Hypothalamus (tissue), 51 donors: ENCODE data around the gene TEX52.
"Not testable (repeated sequence)": the region's sequence is repeated elsewhere in the genome, so short reads cannot be mapped to it uniquely, and the experiment has no call there.

ENCODE experiments used
- DNase-seq, 51 donors: peaks; one replicate each; lab custom pipeline; 2025; lab: John Stamatoyannopoulos, UW

TEX52 gene

GRCh38 chr12:2868986-2869632 lies 12.3 kb upstream of the TEX52 start:
- DNase-seq: not testable (repeated sequence)

GRCh38 chr12:2864198-2864597 lies 7.4 kb upstream of the TEX52 start:
- DNase-seq: no peak

- not testable (repeated sequence) for DNase-seq
Observed at GRCh38 chr12:2863402-2863801, 6.6 kb upstream of the TEX52 start.

GRCh38 chr12:2862876-2863275 lies 6.0 kb upstream of the TEX52 start:
- DNase-seq: no peak

GRCh38 chr12:2860170-2860569 lies 3.3 kb upstream of the TEX52 start:
- DNase-seq: no peak

GRCh38 chr12:2858944-2859421 lies 2.1 kb upstream of the TEX52 start:
- DNase-seq: no peak

- DNase-seq: no peak
Observed at GRCh38 chr12:2858334-2858733, 1.5 kb upstream of the TEX52 start.

GRCh38 chr12:2857576-2857975 lies 737 bp upstream of the TEX52 start:
- no peak for DNase-seq

GRCh38 chr12:2856051-2856450 lies 788 bp downstream of the TEX52 start:
- DNase-seq: no peak

- no peak for DNase-seq
Observed at GRCh38 chr12:2855546-2855945, 1.3 kb downstream of the TEX52 start.

GRCh38 chr12:2854669-2855453 lies 2.0 kb downstream of the TEX52 start:
- no peak for DNase-seq

- peak in 48 of 51 donors; percentile 8 to 85 (median 58) for DNase-seq
Observed at GRCh38 chr12:2853626-2854025, 3.2 kb downstream of the TEX52 start.

GRCh38 chr12:2851931-2852330 lies 4.9 kb downstream of the TEX52 start:
- DNase-seq: no peak

GRCh38 chr12:2845280-2845679 lies 11.6 kb downstream of the TEX52 start:
- DNase-seq: no peak

- DNase-seq: no peak
Observed at GRCh38 chr12:2844786-2845185, 12.1 kb downstream of the TEX52 start.

GRCh38 chr12:2842948-2843347 lies 13.9 kb downstream of the TEX52 start:
- no peak for DNase-seq

GRCh38 chr12:2841056-2841650 lies 15.7 kb downstream of the TEX52 start:
- peak in 2 of 51 donors; percentile 6 to 14 for DNase-seq

- DNase-seq: no peak
Observed at GRCh38 chr12:2836574-2836973, 20.3 kb downstream of the TEX52 start.

- DNase-seq: no peak
Observed at GRCh38 chr12:2835691-2836403, 21.0 kb downstream of the TEX52 start.

GRCh38 chr12:2834581-2835491 lies 22.0 kb downstream of the TEX52 start, which contains the start of gene NRIP2:
TSS of gene NRIP2 (minus strand) at chr12:2835035. CDS start at chr12:2834983, 52 bp downstream.
- DNase-seq: peak in 45 of 51 donors; percentile 13 to 85 (median 48)
